Measurements from ENCODE around the gene NRARP.

Gene NRARP

GRCh38 chr9:137321726-137322361 is 19.8 kb upstream of the NRARP start:
- no peak for DNase-seq

DNA sequence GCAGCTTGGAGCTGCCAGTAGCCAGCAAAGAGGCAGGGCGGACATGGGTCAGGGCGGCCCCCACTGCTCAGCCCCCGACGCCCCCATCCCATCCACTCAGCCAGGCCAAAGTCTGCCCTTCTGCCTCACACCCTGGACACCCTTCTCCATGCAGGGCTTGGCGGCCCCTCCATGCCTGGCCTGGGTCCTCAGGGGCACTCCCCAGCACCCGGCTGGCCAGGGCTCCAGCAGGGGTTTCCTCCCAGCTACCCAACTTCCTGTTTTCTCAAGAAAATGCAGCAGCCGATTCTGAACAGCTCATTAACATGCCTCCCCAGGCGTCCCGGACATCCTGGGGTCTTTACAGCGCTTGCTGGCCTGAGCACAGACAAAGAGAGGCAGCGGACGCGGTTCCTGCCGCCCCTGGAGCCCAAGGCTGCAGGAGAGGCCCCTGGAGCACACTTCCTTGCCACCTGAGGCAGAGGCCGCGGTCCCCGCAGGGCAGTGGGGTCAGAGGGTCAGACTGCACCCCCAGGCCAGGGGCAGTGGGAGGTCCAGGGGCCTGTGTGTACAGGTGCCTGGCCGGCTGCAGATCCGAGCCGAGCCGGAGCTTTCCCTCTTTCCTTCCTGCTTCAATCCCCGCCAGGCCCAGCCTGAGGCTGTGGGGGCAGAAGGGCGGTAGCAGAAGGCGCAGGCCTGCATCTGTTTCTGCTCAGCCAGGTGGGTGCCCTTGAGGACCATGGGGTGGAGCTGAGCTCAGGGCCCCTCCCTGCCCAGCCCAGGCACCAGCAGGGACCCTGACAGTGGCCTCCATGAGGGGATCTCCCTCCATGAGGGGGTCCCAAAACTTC is 18.7 kb upstream of the NRARP start:
- no peak for DNase-seq

GRCh38 chr9:137319739-137320551 is 17.9 kb upstream of the NRARP start:
- no peak for DNase-seq

- no peak for DNase-seq
These were observed 17.1 kb upstream of the NRARP start for GRCh38 chr9:137319011-137319738.

DNA sequence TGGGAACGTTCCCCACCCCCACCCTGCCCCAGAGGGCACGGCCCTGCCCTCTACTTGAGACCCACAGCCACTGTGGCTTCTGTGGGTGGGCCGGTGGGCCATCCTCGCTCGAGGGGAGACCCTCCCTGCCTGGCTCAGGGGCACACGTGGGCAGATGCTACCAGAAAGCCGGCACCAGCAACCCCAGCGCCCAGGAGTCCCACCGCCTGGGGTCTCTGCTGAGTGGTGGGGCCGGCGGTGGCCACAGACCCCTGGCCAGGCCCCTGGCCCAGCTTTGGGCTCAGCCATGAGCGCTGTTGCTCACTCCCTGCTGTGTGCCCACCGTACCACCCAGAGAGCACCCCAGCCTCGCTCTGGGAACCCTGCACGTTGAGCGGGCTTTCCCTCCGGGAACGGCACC is 16.5 kb upstream of the NRARP start:
- no peak for DNase-seq

DNA sequence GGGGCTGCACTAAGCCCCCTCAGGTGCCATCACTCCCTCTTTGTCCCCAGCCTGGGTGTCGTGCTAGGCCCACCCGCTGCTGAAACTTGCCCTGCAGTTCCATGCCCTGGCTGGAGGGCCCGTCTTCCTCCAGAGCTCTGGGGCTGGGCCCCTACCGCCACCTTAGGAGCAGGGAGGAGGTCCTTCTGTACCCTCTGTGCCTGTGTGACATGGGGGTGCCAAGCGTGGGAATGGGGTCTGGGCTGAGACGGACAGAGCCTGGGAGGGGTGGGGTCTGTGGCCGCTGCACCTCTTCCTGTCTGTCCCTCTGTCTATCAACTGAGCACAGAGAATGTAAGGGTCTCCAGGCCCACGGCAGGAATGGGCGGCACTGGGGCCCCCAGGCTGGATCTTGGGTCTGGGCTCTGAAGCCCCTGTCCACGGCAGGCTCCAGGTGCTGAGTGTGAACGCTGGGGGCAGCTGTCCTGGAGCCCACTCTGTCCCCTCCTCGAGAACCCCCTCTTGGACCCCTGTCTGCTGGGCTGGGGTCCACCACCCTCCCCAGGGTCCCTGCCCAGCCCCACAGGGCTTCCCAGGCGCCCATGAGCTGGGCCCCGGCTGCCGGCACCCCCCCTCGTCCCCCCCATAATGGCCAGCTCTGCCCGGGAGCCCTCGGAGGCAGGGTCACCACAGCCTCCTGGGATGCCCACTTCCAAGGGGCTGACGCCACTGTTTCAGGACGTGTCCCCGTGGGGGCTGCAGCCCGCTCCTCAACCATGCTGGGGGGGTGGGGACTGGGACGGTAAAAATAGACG is 15.8 kb upstream of the NRARP start:
- no peak for DNase-seq

GRCh38 chr9:137317021-137317717 is 15.1 kb upstream of the NRARP start:
- DNase-seq: no peak

GRCh38 chr9:137316012-137316981 is 14.2 kb upstream of the NRARP start:
- DNase-seq: no peak

DNA sequence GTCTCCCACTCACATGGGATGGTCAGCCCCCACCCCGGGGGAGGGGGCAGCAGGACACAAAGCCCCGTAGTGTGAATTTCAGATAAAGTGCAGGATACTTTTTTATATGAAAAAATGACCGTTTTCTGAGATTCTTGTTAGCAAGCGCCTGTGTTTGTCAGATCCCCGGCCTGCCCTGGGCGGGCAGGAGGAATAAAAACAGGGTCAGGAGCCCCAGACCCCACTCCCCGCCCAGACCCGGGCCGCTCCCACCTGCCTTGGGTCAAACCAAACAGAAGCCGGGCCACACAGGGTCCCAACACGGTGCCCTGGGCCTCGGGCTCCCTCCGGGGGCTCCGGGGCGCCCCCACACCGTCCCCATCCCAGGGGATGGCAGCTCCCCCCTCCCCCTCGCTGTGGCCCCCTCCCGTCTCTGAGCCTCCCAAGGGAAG is 13.5 kb upstream of the NRARP start:
- no peak for DNase-seq

GRCh38 chr9:137314561-137315560 is 12.8 kb upstream of the NRARP start:
- no peak for DNase-seq

GRCh38 chr9:137313956-137314560 is 12.0 kb upstream of the NRARP start:
- no peak for DNase-seq

GRCh38 chr9:137313326-137313936 is 11.4 kb upstream of the NRARP start:
- no peak for DNase-seq

DNA sequence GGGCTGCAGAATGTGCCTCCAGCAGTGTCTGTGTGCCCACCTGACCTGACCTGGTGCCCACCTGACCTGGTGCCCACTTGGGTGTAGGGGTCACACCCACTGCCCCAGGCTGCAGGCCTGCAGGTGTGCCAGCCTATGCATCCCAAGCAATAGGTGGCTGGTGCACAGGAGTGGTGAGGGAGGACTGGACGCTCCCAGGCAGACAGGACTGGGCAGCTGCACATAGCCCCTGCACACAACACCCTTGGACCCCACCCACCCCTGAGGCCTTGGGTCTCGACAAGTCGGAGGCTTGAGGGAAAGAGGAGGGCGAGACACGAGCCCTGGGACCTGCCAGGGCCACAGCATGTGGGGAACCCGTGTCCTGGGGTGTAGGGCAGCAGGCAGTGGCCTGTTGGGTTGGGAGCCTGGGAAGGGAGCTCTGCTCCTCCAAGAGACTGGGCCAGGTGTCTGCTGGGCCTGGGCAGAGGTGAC is 10.8 kb upstream of the NRARP start:
- DNase-seq: no peak

DNA sequence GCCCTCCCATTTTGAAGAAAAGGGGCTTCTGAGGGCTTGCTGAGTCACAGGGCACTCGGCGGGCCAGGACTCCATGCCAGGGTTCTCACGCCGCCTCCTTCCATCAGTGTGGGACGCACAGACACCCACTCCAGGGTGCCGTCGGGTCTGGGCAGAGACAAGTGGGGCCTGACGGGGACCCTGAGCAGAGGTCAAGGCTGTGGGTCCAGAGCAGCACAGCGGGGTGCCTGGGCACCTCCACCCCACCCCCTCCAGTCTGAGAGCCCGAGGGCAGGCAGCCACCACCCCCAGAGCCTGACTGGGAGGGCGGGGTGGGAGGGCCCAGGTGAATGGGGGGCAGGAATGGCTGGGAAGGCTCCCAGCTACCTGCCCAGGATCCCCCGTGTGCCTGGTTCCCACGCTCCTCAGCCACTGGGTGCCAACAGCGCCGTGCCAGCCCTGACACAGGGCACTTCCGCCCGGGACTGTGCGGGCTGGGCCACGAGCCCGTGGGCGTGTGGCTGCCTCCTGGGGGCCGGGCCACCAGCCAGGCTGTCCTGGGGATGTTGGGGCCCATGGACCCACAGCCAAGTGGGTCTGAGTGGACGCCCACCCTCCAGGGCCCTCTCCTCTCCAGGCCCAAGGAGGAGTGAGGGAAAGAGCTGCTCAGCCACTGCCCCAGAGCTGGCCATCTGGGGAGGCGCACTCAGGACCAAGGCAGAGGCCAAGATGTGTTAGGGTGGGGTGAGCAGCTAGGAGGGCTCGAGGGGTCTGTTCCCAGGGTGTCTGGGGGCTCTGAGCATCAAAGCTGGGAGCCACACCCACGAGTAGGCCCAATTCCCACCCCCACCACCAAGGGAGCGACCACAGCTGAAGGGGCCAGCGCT is 10.1 kb upstream of the NRARP start:
- DNase-seq: no peak

GRCh38 chr9:137311171-137311985 is 9.3 kb upstream of the NRARP start:
- no peak for DNase-seq
